GM18507 (cell line): ENCODE measurements around the gene NCLN.
"Not testable (repeated sequence)": the region's sequence is repeated elsewhere in the genome, so short reads cannot be mapped to it uniquely, and the experiment has no call there.

Source experiments
- DNase-seq: peaks from one replicate; pipeline ENCODE4 v3.0.0; 2011; ENCODE audit warnings: low read depth; ENCODE audit not compliant: insufficient read length; ENCODE audit errors: extremely low spot score
- FAIRE-seq: peaks from 2 replicates; lab custom pipeline; 2011; peaks lifted over from hg19 to GRCh38; lab: Jason Lieb, UNC

NCLN gene

GRCh38 chr19:3153286-3154230 is 32.2 kb upstream of the NCLN start:
- DNase-seq (no peak), FAIRE-seq (no peak)

- not testable (repeated sequence) for DNase-seq
- FAIRE-seq, result peak; percentile 67
Measured at GRCh38 chr19:3154447-3154846, 31.3 kb upstream of the NCLN start.

- peak; percentile 87 for DNase-seq
Measured at GRCh38 chr19:3154957-3155736, 30.6 kb upstream of the NCLN start.

GRCh38 chr19:3157096-3157845 is 28.5 kb upstream of the NCLN start:
- DNase-seq (no peak), FAIRE-seq (no peak)

More at GRCh38 chr19:3154957-3155736, 30.6 kb upstream of the NCLN start:
- FAIRE-seq, result peak; percentile 98

- DNase-seq, result no peak
- no peak for FAIRE-seq
Measured at GRCh38 chr19:3159565-3159964, 26.2 kb upstream of the NCLN start.

- FAIRE-seq (no peak), DNase-seq (no peak)
Measured at GRCh38 chr19:3160219-3160618, 25.5 kb upstream of the NCLN start.

GRCh38 chr19:3161453-3161852 is 24.3 kb upstream of the NCLN start:
- DNase-seq (no peak), FAIRE-seq (no peak)

- no peak for DNase-seq
- no peak for FAIRE-seq
Measured at GRCh38 chr19:3162418-3163229, 23.1 kb upstream of the NCLN start.

- DNase-seq (peak; percentile 73), FAIRE-seq (peak; percentile 81)
Measured at GRCh38 chr19:3163230-3163886, 22.4 kb upstream of the NCLN start.

- no peak for FAIRE-seq
- no peak for DNase-seq
Measured at GRCh38 chr19:3163943-3164342, 21.8 kb upstream of the NCLN start.

GRCh38 chr19:3167533-3168272 is 18.0 kb upstream of the NCLN start:
- no peak for FAIRE-seq
- no peak for DNase-seq

GRCh38 chr19:3171894-3172672 is 13.6 kb upstream of the NCLN start:
- DNase-seq (no peak), FAIRE-seq (no peak)

GRCh38 chr19:3172673-3173000 is 13.1 kb upstream of the NCLN start:
- not testable (repeated sequence) for FAIRE-seq, DNase-seq

GRCh38 chr19:3175781-3176714 is 9.7 kb upstream of the NCLN start:
- no peak for DNase-seq
- peak; percentile 87 for FAIRE-seq

GRCh38 chr19:3176715-3177501 is 8.8 kb upstream of the NCLN start:
- no peak for DNase-seq
- FAIRE-seq, result no peak
